Activated CD4-positive, alpha-beta T cell treated with anti-CD3 and anti-CD28 coated beads for 36 hours (primary cell): Measurements from ENCODE around the gene NUDT7. TPM values are rescaled to one million over a fixed set of nuclear protein-coding genes. Genes with fewer than 3 reads are reported as not detected.

ENCODE experiments used
- ATAC-seq: fragments of 200-7000 bp; cut with Tn5 transposase; one replicate; pipeline ENCODE4 v1.10.0; 2021; ENCODE audit warnings: mild to moderate bottlenecking, moderate library complexity
- CTCF ChIA-PET: fragments of 350-600 bp; sonication (Branson Sonifier 250); formaldehyde crosslinking; loops from one replicate; lab custom pipeline; 2021; ENCODE audit warnings: antibody characterized with exemption; lab: Charles Lee
- POLR2A ChIA-PET: fragments of 350-600 bp; sonication (Branson Sonifier 250); formaldehyde crosslinking; loops from one replicate; lab custom pipeline; 2021; ENCODE audit warnings: antibody characterized with exemption, inconsistent platforms; lab: Charles Lee
- DNase-seq: peaks from one replicate; pipeline ENCODE4 v3.0.0-alpha.2; 2020
- H3K27ac Mint-ChIP-seq: one replicate; pipeline ENCODE4 v1.8.0; 2021; ENCODE audit warnings: mixed read lengths
- H3K27me3 Mint-ChIP-seq: one replicate; pipeline ENCODE4 v1.8.0; 2021; ENCODE audit warnings: mixed read lengths
- H3K36me3 Mint-ChIP-seq: one replicate; pipeline ENCODE4 v1.8.0; 2021; ENCODE audit warnings: low read depth, mixed read lengths
- H3K4me1 Mint-ChIP-seq: one replicate; pipeline ENCODE4 v1.8.0; 2021; ENCODE audit warnings: mixed read lengths
- H3K4me3 Mint-ChIP-seq: one replicate; pipeline ENCODE4 v1.8.0; 2021; ENCODE audit warnings: mild to moderate bottlenecking, moderate library complexity, mixed read lengths
- H3K9me3 Mint-ChIP-seq: one replicate; pipeline ENCODE4 v1.8.0; 2021; ENCODE audit warnings: low read depth, mixed read lengths
- intact Hi-C, 2 experiments: fragments of 100-400 bp; cut with DNase I in 1 of 2; cut with micrococcal nuclease in 1 of 2; formaldehyde crosslinking; loops; one replicate each; pipeline versions ENCODE4 v1.14.2 to v1.15.1; 2022 to 2024; cut with DNase I, micrococcal nuclease
- total RNA-seq, 2 experiments: library from RNA; stranded (reverse); gene quantifications; one replicate each; pipeline ENCODE4 v1.2.3, GENCODE V29; 2021

The NUDT7 gene
- total RNA-seq, 2 experiments from 2014 or later: 9.8 to 11.4 TPM

DNA sequence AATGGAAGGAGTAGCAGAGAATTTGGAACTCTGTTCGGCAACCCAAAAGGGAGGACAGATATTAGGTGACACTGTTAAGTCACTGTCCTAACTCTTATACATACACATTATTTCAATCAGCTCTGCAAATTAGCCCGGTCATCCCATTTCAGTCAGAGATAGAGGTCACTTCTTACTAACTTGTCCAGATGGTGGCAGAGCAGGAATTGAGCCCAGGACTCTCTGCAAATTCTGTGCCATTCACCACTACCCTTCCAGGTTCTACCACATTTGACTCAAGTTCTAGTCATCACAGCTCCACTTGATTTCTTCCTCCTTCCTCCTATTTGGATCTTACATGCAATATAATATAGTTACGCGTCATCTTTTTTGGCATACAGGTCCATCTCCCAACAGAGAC lies 35.9 kb upstream of the NUDT7 start:
- no peaks in the 10 kb centered on the region for H3K36me3 Mint-ChIP-seq
- H3K27me3 Mint-ChIP-seq: peaks cover 15% of the 10 kb centered on the region
- CTCF ChIA-PET: no interaction called here
- intact Hi-C loops: no loop called here
- no peaks in the 10 kb centered on the region for H3K4me1 Mint-ChIP-seq
- no peak for ATAC-seq
- no peak overlapping the region for H3K27ac Mint-ChIP-seq
- H3K9me3 Mint-ChIP-seq: no peaks in the 10 kb centered on the region
- POLR2A ChIA-PET: no interaction called here
- no peak overlapping the region for H3K4me3 Mint-ChIP-seq
- no peak for DNase-seq

DNA sequence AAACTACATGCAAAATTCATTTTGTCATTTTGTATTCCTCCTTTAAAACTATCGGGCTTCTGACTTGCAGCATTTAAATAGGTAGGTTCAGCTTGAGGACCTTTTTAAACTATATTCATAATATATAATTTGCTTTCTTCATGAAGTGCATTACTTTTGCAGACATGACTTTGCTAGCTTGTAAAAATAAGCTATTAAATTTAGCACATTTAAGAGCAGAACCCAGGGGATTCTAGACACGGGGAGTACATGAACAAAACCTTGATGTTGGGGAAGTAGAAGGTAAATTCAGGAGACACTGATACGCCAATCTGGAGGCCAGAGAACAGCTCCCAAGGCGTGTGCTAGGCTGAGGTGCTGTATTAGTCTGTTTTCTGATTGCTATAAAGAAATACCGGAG lies 32.3 kb upstream of the NUDT7 start:
- no peaks in the 10 kb centered on the region for H3K36me3 Mint-ChIP-seq
- no peak overlapping the region for H3K4me3 Mint-ChIP-seq
- CTCF ChIA-PET: no interaction called here

DNA sequence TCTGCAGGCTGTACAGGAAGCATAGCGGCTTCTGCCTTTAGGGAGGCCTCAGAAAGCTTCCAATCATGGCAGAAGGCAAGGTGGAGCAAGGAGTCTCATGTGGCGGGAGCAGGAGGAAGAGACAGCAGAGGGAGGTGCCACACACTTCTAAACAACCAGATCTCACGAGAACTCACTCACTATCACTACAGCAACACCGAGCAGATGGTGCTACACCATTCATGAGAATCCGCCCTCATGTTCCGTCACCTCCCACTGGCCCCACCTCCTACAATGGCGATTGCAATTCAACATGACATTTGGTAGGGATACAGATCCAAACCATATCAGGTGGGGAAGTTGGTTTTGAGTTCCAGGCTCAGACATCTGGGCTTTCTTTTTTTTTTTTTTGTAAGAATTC lies 31.9 kb upstream of the NUDT7 start:
- H3K27me3 Mint-ChIP-seq: peaks cover 20% of the 10 kb centered on the region
- ChIA-PET POLR2A (no interaction called here), CTCF (no interaction called here)
- no peaks in the 10 kb centered on the region for H3K36me3 Mint-ChIP-seq
- H3K9me3 Mint-ChIP-seq: no peaks in the 10 kb centered on the region
- H3K27ac Mint-ChIP-seq: no peak overlapping the region
- no peak for DNase-seq
- ATAC-seq: no peak
- no peak overlapping the region for H3K4me3 Mint-ChIP-seq
- intact Hi-C loops: no loop called here
- no peaks in the 10 kb centered on the region for H3K4me1 Mint-ChIP-seq

More for the DNA sequence above, 32.3 kb upstream of the NUDT7 start:
- no peak for DNase-seq
- POLR2A ChIA-PET: no interaction called here
- intact Hi-C loops: no loop called here
- Mint-ChIP-seq H3K27ac (no peak overlapping the region), H3K27me3 (peaks cover 20% of the 10 kb centered on the region), H3K9me3 (no peaks in the 10 kb centered on the region), H3K4me1 (no peaks in the 10 kb centered on the region)
- no peak for ATAC-seq

DNA sequence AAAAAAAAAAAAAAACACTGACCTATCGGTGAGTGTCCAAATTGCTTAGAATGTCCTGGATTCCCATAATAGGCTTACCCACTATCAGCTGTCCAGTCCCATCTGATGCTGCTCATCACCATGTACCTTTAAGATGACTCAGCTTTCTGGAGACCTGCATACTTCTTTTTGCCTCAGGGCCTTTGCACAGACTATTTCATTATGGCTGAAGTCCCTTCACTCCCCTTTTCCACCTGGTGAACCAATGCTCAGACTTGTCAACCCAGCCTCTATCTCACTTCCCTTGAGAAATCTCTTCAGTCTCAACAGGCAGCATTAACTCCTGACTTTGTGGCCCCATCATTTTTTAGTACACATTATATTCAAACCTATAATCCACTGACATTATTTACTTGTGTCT lies 29.7 kb upstream of the NUDT7 start:
- Mint-ChIP-seq H3K4me1 (no peaks in the 10 kb centered on the region), H3K27me3 (peaks cover 22% of the 10 kb centered on the region), H3K4me3 (no peak overlapping the region), H3K27ac (no peak overlapping the region), H3K9me3 (no peaks in the 10 kb centered on the region), H3K36me3 (no peaks in the 10 kb centered on the region)
- ChIA-PET CTCF (interaction anchor here (0.7 kb wide), 1 partner anchor 309 kb away, joined by 3 read pairs; no protein-coding TSS in a partner anchor), POLR2A (no interaction called here)
- ATAC-seq (no peak), DNase-seq (no peak)
- intact Hi-C loops: no loop called here

DNA sequence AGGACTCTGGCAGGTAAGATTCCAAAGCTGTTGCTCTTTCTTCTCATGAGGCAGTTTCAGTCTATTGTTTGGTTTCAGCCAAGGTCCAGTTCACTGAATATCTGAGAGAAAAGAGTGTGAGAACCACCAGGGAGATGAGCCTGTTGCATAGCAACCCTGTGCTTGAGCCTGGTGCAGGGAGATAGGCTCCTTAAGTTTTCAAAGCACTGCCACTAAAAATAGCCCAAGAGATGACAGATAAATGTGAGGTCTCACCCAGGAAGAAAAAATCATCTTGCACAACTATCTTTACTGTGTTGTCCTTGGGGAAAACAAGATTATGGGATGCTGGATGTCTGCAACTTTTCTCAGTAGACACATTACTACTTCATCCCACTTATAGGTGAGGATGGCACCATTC lies 26.2 kb upstream of the NUDT7 start:
- Mint-ChIP-seq H3K27me3 (peaks cover 16% of the 10 kb centered on the region), H3K36me3 (no peaks in the 10 kb centered on the region), H3K27ac (no peak overlapping the region), H3K9me3 (no peaks in the 10 kb centered on the region), H3K4me3 (no peak overlapping the region), H3K4me1 (no peaks in the 10 kb centered on the region)
- intact Hi-C loops: no loop called here
- ATAC-seq (no peak), DNase-seq (no peak)
- ChIA-PET CTCF (no interaction called here), POLR2A (no interaction called here)

DNA sequence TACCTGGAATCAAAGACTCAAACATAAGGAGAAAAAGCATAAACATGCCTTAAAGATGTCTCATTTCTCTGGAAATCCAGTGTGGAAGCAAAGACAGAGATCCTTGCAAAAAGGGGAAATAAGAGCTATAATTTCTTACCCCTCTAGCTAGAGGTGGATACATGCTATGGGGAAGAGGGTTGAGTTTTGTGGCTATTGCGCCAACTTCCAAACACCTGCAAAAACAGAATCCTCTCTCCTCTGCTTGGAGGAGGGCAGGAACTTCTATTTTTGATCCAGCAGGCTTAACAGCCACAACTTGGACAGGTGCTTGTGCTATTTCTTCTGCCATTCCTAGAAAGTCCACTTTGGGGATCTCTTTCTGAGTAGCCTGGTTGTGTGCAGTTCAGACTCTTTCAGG lies 21.5 kb upstream of the NUDT7 start:
- Mint-ChIP-seq H3K4me3 (no peak overlapping the region), H3K9me3 (no peaks in the 10 kb centered on the region), H3K36me3 (no peaks in the 10 kb centered on the region), H3K27ac (no peak overlapping the region), H3K27me3 (peaks cover 5% of the 10 kb centered on the region), H3K4me1 (no peaks in the 10 kb centered on the region)
- no peak for ATAC-seq
- ChIA-PET CTCF (no interaction called here), POLR2A (no interaction called here)
- DNase-seq: no peak
- intact Hi-C loops: no loop called here

DNA sequence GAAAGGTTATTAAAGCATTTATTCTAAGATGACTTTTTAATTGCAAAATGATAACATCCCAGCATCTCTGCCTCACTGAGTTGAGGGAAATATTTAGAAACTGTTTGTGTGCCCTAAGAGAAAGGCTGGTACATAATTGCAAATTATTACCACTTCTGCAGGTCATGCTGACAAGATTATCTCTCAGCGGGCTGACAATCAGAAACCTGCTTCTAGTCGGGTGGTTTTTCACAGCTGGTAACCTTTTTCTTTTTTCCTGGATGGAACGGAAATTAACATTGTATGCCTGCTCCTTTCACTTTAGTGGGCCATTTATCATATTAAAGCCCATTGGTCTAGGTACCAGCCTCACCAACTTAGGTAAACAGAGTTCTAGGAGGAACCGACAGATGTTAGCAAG lies 17.0 kb upstream of the NUDT7 start:
- Mint-ChIP-seq H3K27ac (no peak overlapping the region), H3K9me3 (no peaks in the 10 kb centered on the region), H3K4me3 (no peak overlapping the region), H3K27me3 (peaks cover 14% of the 10 kb centered on the region), H3K4me1 (no peaks in the 10 kb centered on the region), H3K36me3 (no peaks in the 10 kb centered on the region)
- CTCF ChIA-PET: no interaction called here
- POLR2A ChIA-PET: no interaction called here
- DNase-seq (no peak), ATAC-seq (no peak)
- intact Hi-C loops: no loop called here

DNA sequence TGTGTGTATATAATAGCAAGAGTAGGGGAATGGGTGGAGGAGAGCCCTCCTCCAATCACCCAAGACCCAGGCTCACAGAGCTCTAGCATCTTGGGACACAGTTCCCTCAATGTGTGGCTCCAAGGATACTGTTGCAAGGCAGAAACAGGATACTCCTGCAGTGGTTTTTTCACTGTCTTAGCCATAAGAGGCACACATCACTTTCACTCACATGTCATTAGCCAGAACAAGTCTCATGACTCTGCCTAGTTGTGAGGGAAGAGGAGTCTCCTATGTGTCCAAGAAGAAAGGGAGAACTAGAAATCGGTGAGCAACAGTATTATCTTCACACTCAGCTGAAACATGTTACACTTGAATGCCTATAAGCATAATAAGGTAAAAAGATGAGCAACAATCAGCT lies 11.1 kb upstream of the NUDT7 start:
- ATAC-seq (no peak), DNase-seq (no peak)
- ChIA-PET POLR2A (no interaction called here), CTCF (no interaction called here)
- Mint-ChIP-seq H3K36me3 (no peaks in the 10 kb centered on the region), H3K27ac (no peak overlapping the region), H3K4me1 (no peaks in the 10 kb centered on the region), H3K9me3 (no peaks in the 10 kb centered on the region), H3K4me3 (no peak overlapping the region), H3K27me3 (peaks cover 14% of the 10 kb centered on the region)
- intact Hi-C loops: no loop called here

DNA sequence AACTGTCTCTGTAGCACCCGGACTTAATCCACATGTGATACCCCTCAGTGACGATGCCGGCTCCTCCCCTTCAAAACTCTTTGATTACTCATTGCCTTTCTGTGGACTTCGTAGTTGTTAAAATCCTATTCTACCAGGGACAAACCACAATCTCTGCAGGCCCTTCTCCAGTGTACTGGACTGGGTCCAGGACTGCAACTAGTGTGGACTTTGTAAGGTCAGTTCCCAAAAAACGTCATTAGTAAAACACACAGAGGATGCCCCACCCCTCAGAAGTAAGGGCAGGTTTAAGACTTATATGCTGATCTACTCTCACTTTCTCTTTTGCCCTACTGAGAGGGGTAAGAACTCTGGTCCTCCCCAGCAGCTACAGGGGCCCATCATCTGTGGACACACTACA lies 10.5 kb upstream of the NUDT7 start:
- H3K36me3 Mint-ChIP-seq: no peaks in the 10 kb centered on the region

DNA sequence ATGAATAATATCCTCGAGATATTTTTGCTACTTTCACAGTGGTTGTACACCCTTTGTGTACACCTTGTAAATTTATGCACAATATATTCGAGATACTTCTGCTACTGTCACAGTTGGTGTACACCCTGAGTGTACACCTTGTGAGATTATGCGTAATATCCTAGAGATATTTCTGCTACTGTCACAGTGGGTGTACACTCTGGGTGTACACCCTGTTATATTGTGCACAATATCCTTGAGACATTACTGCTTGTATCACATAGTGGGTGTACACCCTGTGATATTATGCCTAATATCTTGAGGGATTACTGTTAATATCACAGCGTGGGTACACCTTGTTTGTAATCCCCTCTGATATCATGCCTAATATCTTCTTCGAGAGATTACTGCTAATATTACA lies 7.2 kb upstream of the NUDT7 start:
- intact Hi-C loops: no loop called here
- Mint-ChIP-seq H3K4me1 (no peaks in the 10 kb centered on the region), H3K36me3 (no peaks in the 10 kb centered on the region), H3K9me3 (no peaks in the 10 kb centered on the region), H3K4me3 (no peak overlapping the region), H3K27me3 (no peaks in the 10 kb centered on the region), H3K27ac (no peak overlapping the region)
- CTCF ChIA-PET: no interaction called here
- DNase-seq: no peak
- POLR2A ChIA-PET: no interaction called here
- peak; percentile 46 for ATAC-seq

More for the DNA sequence above, 10.5 kb upstream of the NUDT7 start:
- H3K27me3 Mint-ChIP-seq: peaks cover 12% of the 10 kb centered on the region
- no peaks in the 10 kb centered on the region for H3K4me1 Mint-ChIP-seq
- ATAC-seq (no peak), DNase-seq (no peak)
- ChIA-PET POLR2A (no interaction called here), CTCF (no interaction called here)
- intact Hi-C loops: no loop called here
- H3K27ac Mint-ChIP-seq: no peak overlapping the region
- no peak overlapping the region for H3K4me3 Mint-ChIP-seq
- no peaks in the 10 kb centered on the region for H3K9me3 Mint-ChIP-seq

DNA sequence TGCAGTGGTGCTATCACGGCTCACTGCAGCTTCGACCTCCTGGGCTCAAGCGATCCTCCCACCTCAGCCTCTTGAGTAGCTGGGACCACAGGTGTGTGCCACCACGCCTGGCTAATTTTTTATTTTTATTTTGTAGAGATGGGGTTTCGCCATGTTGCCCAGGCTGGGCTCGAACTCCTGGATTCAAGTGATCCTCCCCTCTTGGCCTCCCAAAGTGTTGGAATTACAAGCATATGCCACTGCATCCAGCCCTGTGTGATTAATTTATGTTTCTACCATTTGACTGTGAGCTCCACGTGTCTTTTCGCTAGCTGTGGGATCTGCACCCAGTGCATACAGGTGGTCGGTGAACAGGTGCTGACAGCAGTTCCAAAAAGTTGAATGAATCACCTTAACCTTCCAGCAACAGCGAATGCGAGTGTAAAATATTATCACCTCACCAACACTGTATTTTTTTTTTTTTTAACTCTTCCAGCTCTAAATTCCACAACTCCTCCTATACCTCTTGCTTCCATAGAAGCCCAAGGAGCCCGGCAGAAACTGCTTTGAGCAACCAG lies 484 bp upstream of the NUDT7 start:
- intact Hi-C loops: loop anchor here (1.0 to 5.0 kb wide), 6 partner anchors 280 to 531 kb away; partner anchors contain the start of genes MON1B (in 2 of the 2) and WWOX (in 2 of the 2)
- ATAC-seq: peak; percentile 31
- CTCF ChIA-PET: interaction anchor here (0.6 to 1.3 kb wide), 4 partner anchors 48 to 511 kb away, joined by 3 read pairs; no protein-coding TSS in a partner anchor
- POLR2A ChIA-PET: no interaction called here
- no peak for DNase-seq
- peak overlapping the region; percentile 77 for H3K27ac Mint-ChIP-seq
- peak overlapping the region; percentile 80 for H3K4me3 Mint-ChIP-seq
- peaks cover 11% of the 10 kb centered on the region for H3K4me1 Mint-ChIP-seq
- peaks cover 11% of the 10 kb centered on the region for H3K36me3 Mint-ChIP-seq
- H3K27me3 Mint-ChIP-seq: no peaks in the 10 kb centered on the region
- no peaks in the 10 kb centered on the region for H3K9me3 Mint-ChIP-seq

DNA sequence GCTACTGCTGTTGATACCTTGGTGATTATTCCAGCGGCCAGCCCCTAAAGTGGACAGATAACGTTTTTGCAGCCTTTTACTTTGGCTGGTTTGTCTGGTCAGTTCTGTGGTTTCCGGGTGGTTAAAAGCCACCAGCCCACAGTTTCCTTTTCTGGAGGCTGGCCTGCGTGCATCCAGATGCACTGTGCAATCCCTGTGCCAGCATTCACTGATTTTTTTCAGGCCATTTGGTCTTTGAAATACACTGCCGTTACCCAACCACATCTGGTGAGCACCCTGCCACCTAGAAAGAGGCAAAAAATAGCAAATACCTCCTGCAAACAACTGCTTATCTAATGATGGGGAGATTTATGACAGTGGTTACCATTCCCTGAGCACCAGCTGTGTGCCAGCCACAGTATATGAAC lies 797 bp downstream of the NUDT7 start:
- Mint-ChIP-seq H3K27ac (peak overlapping the region; percentile 77), H3K36me3 (peaks cover 14% of the 10 kb centered on the region), H3K27me3 (no peaks in the 10 kb centered on the region), H3K4me1 (peaks cover 13% of the 10 kb centered on the region), H3K4me3 (peak overlapping the region; percentile 80), H3K9me3 (no peaks in the 10 kb centered on the region)
- ATAC-seq (no peak), DNase-seq (no peak)
- intact Hi-C loops: loop anchor here (2.0 to 5.0 kb wide), 3 partner anchors 279 to 531 kb away; partner anchors contain the start of genes MON1B (in 1 of the 2) and WWOX (in 1 of the 2)
- ChIA-PET CTCF (interaction anchor here (0.6 kb wide), 2 partner anchors 61 to 394 kb away, joined by 3 to 4 read pairs; no protein-coding TSS in a partner anchor), POLR2A (interaction anchor here (0.7 kb wide), 1 partner anchor 84 kb away, joined by 3 read pairs; no protein-coding TSS in a partner anchor)
